K562 (cell line): ENCODE measurements around the gene C2CD2L. TPM values are rescaled to one million over a fixed set of nuclear protein-coding genes. Genes with fewer than 3 reads are reported as not detected.
A peak's percentile ranks its signal among the peaks of the same experiment; 100 is the strongest.

Experiments
- CBFA2T3 ChIP-seq: fragments of 450-650 bp; IDR thresholded peaks from 2 replicates; pipeline ENCODE4 v1.6.1; 2017
- CBX2 ChIP-seq: fragments of 200-600 bp; sonication (generic); IDR thresholded peaks from one replicate; pipeline ENCODE4 v1.6.1; 2012; ENCODE audit warnings: mild to moderate bottlenecking, low read length, inconsistent platforms; ENCODE audit not compliant: insufficient read depth, poor library complexity, severe bottlenecking
- CHD1 ChIP-seq: fragments of 200-600 bp; sonication (generic); IDR thresholded peaks from one replicate; pipeline ENCODE4 v1.6.1; 2012; ENCODE audit warnings: mild to moderate bottlenecking, moderate library complexity, low read length, inconsistent platforms
- ELF1 ChIP-seq: fragments of 200-800 bp; sonication (Bioruptor generic); IDR thresholded peaks from 2 replicates; pipeline ENCODE4 v1.6.1; 2016; ENCODE audit warnings: missing genetic modification characterization, missing compliant biosample characterization
- MBD2 ChIP-seq: sonication (generic); IDR thresholded peaks from 2 replicates; pipeline ENCODE4 v1.6.1; 2016; ENCODE audit warnings: low read depth, borderline replicate concordance
- NFXL1 ChIP-seq: fragments of 450-650 bp; formaldehyde crosslinking; IDR thresholded peaks from 2 replicates; pipeline ENCODE4 v1.4.0; 2021; ENCODE audit warnings: mild to moderate bottlenecking
- NR2F6 ChIP-seq: fragments of 450-650 bp; formaldehyde crosslinking; IDR thresholded peaks from 2 replicates; pipeline ENCODE4 v1.4.0; 2020; ENCODE audit warnings: mild to moderate bottlenecking
- PCBP1 ChIP-seq: fragments of 200-400 bp; formaldehyde crosslinking; IDR thresholded peaks from 2 replicates; pipeline ENCODE4 v1.6.1; 2018; ENCODE audit warnings: mild to moderate bottlenecking, low read depth, low read length; ENCODE audit not compliant: poor library complexity, severe bottlenecking
- RB1 ChIP-seq: fragments of 450-650 bp; IDR thresholded peaks from 2 replicates; pipeline ENCODE4 v1.6.1; 2017; ENCODE audit warnings: low read depth, mild to moderate bottlenecking
- TEAD1 ChIP-seq, 2 experiments: fragments of 450-650 bp in 1 of 2; sonication (generic) in 1 of 2; formaldehyde crosslinking; IDR thresholded peaks; 2 replicates each; pipeline versions ENCODE4 v1.4.0 to v1.8.0; 2020 to 2022; ENCODE audit warnings: mild to moderate bottlenecking in 2 of 2, missing genetic modification reagents in 1 of 2
- TFAM ChIP-seq: fragments of 250-450 bp; sonication (Bioruptor Pico); conservative IDR thresholded peaks from 2 replicates; pipeline ENCODE4 v1.5.0; 2021; ENCODE audit warnings: mild to moderate bottlenecking, moderate library complexity
- ZNF75A ChIP-seq: fragments of 450-650 bp; formaldehyde crosslinking; IDR thresholded peaks from 2 replicates; pipeline ENCODE4 v1.4.0; 2020; ENCODE audit warnings: mild to moderate bottlenecking
- polyA plus RNA-seq, 8 experiments: library from polyadenylated mRNA; depleted of rRNA in 4 of 8; stranded (reverse) in 5 of 8; unstranded in 3 of 8; fragments of >200 nt; fragmentation: Nextera tagmentation in 2 of 8; fragmentation: Illumina TruSeq in 1 of 8; extraction: Ambion mirVana in 2 of 8; extraction: Trizol in 1 of 8; gene quantifications; 2 replicates each; pipeline versions ENCODE4 v1.2.1 to v1.2.3, GENCODE V29; 2011 to 2014; ENCODE audit warnings: inconsistent platforms in 1 of 8, missing spikeins in 1 of 8
- total RNA-seq, 7 experiments: library from RNA; depleted of rRNA in 6 of 7; stranded (reverse); fragments of >200 nt in 6 of 7; fragmentation: Illumina TruSeq in 2 of 7; extraction: Trizol in 2 of 7; gene quantifications; 2 replicates each; pipeline versions ENCODE4 v1.2.1 to v1.2.3, GENCODE V29; 2011 to 2021; ENCODE audit warnings: low replicate concordance in 1 of 7
- TF ChIP-seq, protein P1 (sequence below): fragments of 450-650 bp; IDR thresholded peaks from 2 replicates; pipeline ENCODE4 v1.6.1; 2016; ENCODE audit warnings: low read depth
- TF ChIP-seq, protein P2 (sequence below): fragments of 450-650 bp; IDR thresholded peaks from 2 replicates; pipeline ENCODE4 v1.6.1; 2017; ENCODE audit warnings: mild to moderate bottlenecking, moderate library complexity
- TF ChIP-seq, protein P3 (sequence below), 2 experiments: fragments of 450-650 bp; conservative IDR thresholded peaks; 2 replicates each; pipeline ENCODE4 v1.6.1; 2017; ENCODE audit warnings: mild to moderate bottlenecking in 2 of 2, moderate library complexity in 2 of 2
- TF ChIP-seq, protein P4 (sequence below): sonication (generic); formaldehyde crosslinking; IDR thresholded peaks from 2 replicates; pipeline ENCODE4 v1.8.1; 2022; ENCODE audit warnings: missing genetic modification reagents

C2CD2L gene
- total and polyA plus RNA-seq, 9 of the 15 experiments (the other 6 are each of a cell fraction or from before 2014, with no cell fraction given) = 0.66 to 41.2 (median 14.8) TPM

- TF ChIP-seq CHD1 (no peak), ELF1 (peak; percentile 91), CBX2 (no peak), NR2F6 (no peak), PCBP1 (no peak), ZNF75A (CRISPR knock-in tag) (no peak), CBFA2T3 (no peak), NFXL1 (CRISPR knock-in tag) (no peak), TFAM (no peak), TEAD1 (CRISPR knock-in tag; IDR thresholded peaks at IDR 0.05) (no peak), RB1 (no peak), MBD2 (no peak)
- TF ChIP-seq, protein P1, sequence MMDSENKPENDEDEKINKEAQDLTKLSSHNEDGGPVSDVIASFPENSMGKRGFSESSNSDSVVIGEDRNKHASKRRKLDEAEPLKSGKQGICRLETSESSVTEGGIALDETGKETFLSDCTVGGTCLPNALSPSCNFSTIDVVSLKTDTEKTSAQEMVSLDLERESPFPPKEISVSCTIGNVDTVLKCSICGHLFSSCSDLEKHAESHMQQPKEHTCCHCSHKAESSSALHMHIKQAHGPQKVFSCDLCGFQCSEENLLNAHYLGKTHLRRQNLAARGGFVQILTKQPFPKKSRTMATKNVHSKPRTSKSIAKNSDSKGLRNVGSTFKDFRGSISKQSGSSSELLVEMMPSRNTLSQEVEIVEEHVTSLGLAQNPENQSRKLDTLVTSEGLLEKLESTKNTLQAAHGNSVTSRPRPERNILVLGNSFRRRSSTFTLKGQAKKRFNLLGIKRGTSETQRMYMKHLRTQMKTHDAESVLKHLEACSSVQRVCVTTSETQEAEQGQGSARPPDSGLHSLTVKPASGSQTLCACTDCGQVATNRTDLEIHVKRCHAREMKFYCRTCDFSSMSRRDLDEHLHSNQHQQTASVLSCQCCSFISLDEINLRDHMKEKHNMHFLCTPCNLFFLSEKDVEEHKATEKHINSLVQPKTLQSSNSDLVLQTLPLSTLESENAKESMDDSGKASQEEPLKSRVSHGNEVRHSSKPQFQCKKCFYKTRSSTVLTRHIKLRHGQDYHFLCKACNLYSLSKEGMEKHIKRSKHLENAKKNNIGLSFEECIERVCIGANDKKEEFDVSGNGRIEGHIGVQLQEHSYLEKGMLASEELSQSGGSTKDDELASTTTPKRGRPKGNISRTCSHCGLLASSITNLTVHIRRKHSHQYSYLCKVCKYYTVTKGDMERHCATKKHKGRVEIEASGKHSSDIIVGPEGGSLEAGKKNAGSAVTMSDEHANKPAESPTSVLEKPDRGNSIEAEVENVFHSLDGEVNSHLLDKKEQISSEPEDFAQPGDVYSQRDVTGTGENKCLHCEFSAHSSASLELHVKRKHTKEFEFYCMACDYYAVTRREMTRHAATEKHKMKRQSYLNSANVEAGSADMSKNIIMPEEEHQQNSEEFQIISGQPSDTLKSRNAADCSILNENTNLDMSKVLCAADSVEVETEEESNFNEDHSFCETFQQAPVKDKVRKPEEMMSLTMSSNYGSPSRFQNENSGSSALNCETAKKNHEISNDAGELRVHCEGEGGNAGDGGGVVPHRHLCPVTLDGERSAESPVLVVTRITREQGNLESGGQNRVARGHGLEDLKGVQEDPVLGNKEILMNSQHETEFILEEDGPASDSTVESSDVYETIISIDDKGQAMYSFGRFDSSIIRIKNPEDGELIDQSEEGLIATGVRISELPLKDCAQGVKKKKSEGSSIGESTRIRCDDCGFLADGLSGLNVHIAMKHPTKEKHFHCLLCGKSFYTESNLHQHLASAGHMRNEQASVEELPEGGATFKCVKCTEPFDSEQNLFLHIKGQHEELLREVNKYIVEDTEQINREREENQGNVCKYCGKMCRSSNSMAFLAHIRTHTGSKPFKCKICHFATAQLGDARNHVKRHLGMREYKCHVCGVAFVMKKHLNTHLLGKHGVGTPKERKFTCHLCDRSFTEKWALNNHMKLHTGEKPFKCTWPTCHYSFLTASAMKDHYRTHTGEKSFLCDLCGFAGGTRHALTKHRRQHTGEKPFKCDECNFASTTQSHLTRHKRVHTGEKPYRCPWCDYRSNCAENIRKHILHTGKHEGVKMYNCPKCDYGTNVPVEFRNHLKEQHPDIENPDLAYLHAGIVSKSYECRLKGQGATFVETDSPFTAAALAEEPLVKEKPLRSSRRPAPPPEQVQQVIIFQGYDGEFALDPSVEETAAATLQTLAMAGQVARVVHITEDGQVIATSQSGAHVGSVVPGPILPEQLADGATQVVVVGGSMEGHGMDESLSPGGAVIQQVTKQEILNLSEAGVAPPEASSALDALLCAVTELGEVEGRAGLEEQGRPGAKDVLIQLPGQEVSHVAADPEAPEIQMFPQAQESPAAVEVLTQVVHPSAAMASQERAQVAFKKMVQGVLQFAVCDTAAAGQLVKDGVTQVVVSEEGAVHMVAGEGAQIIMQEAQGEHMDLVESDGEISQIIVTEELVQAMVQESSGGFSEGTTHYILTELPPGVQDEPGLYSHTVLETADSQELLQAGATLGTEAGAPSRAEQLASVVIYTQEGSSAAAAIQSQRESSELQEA = no peak
- TF ChIP-seq, protein P2, sequence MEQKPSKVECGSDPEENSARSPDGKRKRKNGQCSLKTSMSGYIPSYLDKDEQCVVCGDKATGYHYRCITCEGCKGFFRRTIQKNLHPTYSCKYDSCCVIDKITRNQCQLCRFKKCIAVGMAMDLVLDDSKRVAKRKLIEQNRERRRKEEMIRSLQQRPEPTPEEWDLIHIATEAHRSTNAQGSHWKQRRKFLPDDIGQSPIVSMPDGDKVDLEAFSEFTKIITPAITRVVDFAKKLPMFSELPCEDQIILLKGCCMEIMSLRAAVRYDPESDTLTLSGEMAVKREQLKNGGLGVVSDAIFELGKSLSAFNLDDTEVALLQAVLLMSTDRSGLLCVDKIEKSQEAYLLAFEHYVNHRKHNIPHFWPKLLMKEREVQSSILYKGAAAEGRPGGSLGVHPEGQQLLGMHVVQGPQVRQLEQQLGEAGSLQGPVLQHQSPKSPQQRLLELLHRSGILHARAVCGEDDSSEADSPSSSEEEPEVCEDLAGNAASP = no peak
- TF ChIP-seq, protein P3, sequence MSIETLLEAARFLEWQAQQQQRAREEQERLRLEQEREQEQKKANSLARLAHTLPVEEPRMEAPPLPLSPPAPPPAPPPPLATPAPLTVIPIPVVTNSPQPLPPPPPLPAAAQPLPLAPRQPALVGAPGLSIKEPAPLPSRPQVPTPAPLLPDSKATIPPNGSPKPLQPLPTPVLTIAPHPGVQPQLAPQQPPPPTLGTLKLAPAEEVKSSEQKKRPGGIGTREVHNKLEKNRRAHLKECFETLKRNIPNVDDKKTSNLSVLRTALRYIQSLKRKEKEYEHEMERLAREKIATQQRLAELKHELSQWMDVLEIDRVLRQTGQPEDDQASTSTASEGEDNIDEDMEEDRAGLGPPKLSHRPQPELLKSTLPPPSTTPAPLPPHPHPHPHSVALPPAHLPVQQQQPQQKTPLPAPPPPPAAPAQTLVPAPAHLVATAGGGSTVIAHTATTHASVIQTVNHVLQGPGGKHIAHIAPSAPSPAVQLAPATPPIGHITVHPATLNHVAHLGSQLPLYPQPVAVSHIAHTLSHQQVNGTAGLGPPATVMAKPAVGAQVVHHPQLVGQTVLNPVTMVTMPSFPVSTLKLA (conservative IDR thresholded peaks at IDR 0.05) = peak; percentile 74 to 90; a peak in 3 of 4 replicates
- TF ChIP-seq, protein P4, sequence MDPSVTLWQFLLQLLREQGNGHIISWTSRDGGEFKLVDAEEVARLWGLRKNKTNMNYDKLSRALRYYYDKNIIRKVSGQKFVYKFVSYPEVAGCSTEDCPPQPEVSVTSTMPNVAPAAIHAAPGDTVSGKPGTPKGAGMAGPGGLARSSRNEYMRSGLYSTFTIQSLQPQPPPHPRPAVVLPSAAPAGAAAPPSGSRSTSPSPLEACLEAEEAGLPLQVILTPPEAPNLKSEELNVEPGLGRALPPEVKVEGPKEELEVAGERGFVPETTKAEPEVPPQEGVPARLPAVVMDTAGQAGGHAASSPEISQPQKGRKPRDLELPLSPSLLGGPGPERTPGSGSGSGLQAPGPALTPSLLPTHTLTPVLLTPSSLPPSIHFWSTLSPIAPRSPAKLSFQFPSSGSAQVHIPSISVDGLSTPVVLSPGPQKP = no peak
Measured at GRCh38 chr11:119108146-119108856, 1.2 kb downstream of the C2CD2L start (continued).
